Measurements from ENCODE around the gene ASGR2. TPM values are rescaled to one million over a fixed set of nuclear protein-coding genes. Genes with fewer than 3 reads are reported as not detected.

ASGR2 gene
- total and polyA plus RNA-seq, 2 of the 13 experiments (the other 11 are each of a cell fraction or from before 2014, with no cell fraction given), result 320 to 754 TPM

DNA sequence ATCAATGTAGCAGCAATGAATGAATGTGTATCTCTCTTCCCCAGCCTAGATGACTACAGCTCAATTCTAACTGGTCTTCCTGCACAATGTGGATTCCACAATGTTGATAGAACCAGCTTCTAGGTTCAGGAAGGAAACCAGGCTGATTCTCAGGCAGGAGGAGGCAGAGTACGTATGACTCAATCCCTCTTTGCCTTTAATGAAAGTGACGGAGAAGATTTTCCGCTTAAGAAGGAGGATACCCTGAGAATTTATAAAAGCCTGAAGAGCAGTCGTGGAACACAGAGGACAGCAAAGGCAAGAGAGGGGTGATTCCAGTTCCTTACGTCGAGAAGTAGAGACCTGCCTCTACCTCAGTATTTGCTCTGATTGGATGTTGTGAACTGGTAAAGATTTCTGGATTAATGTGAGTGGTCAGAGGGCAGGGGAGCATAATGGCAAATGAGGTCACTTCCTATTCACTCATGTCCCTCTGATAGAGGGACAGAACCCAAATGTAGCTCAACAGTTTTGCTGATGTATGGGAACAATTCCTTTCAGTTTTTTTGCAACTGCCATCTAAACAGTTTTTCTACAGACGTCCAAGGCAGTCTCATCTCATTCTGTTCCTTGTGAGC is 55.7 kb downstream of the ASGR2 start:
- Histone ChIP-seq H3K9me3 (ENCODE audit: low read length) (no peaks in the 10 kb centered on the region), H4K20me1 (ENCODE audit: insufficient read depth, low read length) (no peaks in the 10 kb centered on the region), H3K4me1 (ENCODE audit: insufficient read depth, low read length) (peaks cover 16% of the 10 kb centered on the region), H3K4me2 (ENCODE audit: low read depth, low read length) (no peak overlapping the region), H3K9ac (ENCODE audit: insufficient read depth, low read depth, low read length) (no peak overlapping the region), H3K79me2 (ENCODE audit: insufficient read depth, low read length) (no peaks in the 10 kb centered on the region), H3K36me3 (replicated peaks in 1 of 2; ENCODE audit: control insufficient read depth in 1 of 2, insufficient read depth in 2 of 2, low read length in 2 of 2) (no peaks in the 10 kb centered on the region), H2AFZ (ENCODE audit: low read length) (no peak overlapping the region), H3K27ac (ENCODE audit: extremely low read length, insufficient read depth, low read length) (no peak overlapping the region), H3K4me3 (replicated peaks in 1 of 3; ENCODE audit: insufficient read depth in 1 of 3, low read depth in 2 of 3, low read length in 3 of 3) (no peak overlapping the region), H3K27me3 (ENCODE audit: control insufficient read depth in 1 of 2, insufficient read depth in 2 of 2, low read length in 2 of 2) (peaks cover 0 to 3% of the 10 kb centered on the region in 2 experiments; a peak in 2 of 5 replicates)
- intact Hi-C loops (cut with micrococcal nuclease; ENCODE audit: unreplicated experiment) (no loop called here), in situ Hi-C loops (cut with HindIII; ENCODE audit: extremely low pct_ligation_motif_present, low pct_unique_long_range_greater_than_20kb) (no loop called here)
- ChIA-PET POLR2A (no interaction called here), CTCF (ENCODE audit: low intra/inter-chr PET ratio, low total read pairs) (no interaction called here)
- no TSS peak for BruUV-seq (replicated peaks)
- 63% methylated on average over 7 of the region's 7 CpGs for WGBS (ENCODE audit: low lambda C conversion rate)
- ATAC-seq (no peak), DNase-seq (ENCODE audit: low spot score) (no peak), FAIRE-seq (no peak)
- TF ChIP-seq TIGD3 (CRISPR knock-in tag; IDR thresholded peaks at IDR 0.05; ENCODE audit: borderline replicate concordance) (no peak), MIER2 (CRISPR knock-in tag; IDR thresholded peaks at IDR 0.05) (no peak), RBM39 (IDR thresholded peaks at IDR 0.05; ENCODE audit: low read depth, low read length, poor library complexity, severe bottlenecking) (no peak), XRCC5 (optimal IDR thresholded peaks at IDR 0.05; ENCODE audit: low read length) (no peak), ZNF253 (CRISPR knock-in tag; IDR thresholded peaks at IDR 0.05; ENCODE audit: borderline replicate concordance) (no peak), ZNF644 (CRISPR knock-in tag; IDR thresholded peaks at IDR 0.05; ENCODE audit: low read depth) (no peak), ZNF33B (CRISPR knock-in tag; IDR thresholded peaks at IDR 0.05) (no peak), NCOA5 (CRISPR knock-in tag; IDR thresholded peaks at IDR 0.05) (no peak), NFE2L2 (IDR thresholded peaks at IDR 0.05; ENCODE audit: low read length) (no peak), SRSF9 (IDR thresholded peaks at IDR 0.05; ENCODE audit: borderline replicate concordance, insufficient read depth, low read depth, low read length, poor library complexity, severe bottlenecking) (no peak), POLR2AphosphoS2 (IDR thresholded peaks at IDR 0.05; ENCODE audit: low read depth, low read length) (no peak), ZNF614 (CRISPR knock-in tag; IDR thresholded peaks at IDR 0.05; ENCODE audit: borderline replicate concordance) (no peak)
- TF ChIP-seq, protein P1, sequence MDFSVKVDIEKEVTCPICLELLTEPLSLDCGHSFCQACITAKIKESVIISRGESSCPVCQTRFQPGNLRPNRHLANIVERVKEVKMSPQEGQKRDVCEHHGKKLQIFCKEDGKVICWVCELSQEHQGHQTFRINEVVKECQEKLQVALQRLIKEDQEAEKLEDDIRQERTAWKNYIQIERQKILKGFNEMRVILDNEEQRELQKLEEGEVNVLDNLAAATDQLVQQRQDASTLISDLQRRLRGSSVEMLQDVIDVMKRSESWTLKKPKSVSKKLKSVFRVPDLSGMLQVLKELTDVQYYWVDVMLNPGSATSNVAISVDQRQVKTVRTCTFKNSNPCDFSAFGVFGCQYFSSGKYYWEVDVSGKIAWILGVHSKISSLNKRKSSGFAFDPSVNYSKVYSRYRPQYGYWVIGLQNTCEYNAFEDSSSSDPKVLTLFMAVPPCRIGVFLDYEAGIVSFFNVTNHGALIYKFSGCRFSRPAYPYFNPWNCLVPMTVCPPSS (IDR thresholded peaks at IDR 0.05), result no peak
- TF ChIP-seq, protein P2, sequence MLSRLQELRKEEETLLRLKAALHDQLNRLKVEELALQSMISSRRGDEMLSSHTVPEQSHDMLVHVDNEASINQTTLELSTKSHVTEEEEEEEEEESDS (CRISPR knock-in tag; IDR thresholded peaks at IDR 0.05; ENCODE audit: borderline replicate concordance), result no peak
